PFSK-1 (cell line): ENCODE results near the gene PBX3.

Experiments
- FOXP2 ChIP-seq: optimal IDR thresholded peaks from 2 replicates; pipeline ENCODE3; 2011; ENCODE audit warnings: borderline replicate concordance, control low read depth, inconsistent platforms; ENCODE audit not compliant: insufficient read depth; ENCODE audit errors: extremely low read length, extremely low read depth
- POLR2AphosphoS5 ChIP-seq: IDR thresholded peaks from 2 replicates; pipeline ENCODE4 v1.6.1; 2012; ENCODE audit warnings: low read depth, mild to moderate bottlenecking, control low read depth, low read length, moderate library complexity
- REST ChIP-seq, 2 experiments: IDR thresholded peaks; 2 replicates each; pipeline versions ENCODE4 v1.6.1 to v1.8.0; 2011 to 2012; ENCODE audit warnings: low read depth in 2 of 2, low read length in 2 of 2, control low read depth in 1 of 2, inconsistent platforms in 1 of 2, mild to moderate bottlenecking in 1 of 2, moderate library complexity in 1 of 2; ENCODE audit not compliant: insufficient read depth in 1 of 2
- SIN3A ChIP-seq: IDR thresholded peaks from 2 replicates; pipeline ENCODE4 v1.6.1; 2012; ENCODE audit warnings: mild to moderate bottlenecking, low read length, moderate library complexity, borderline replicate concordance; ENCODE audit not compliant: insufficient read depth
- TAF1 ChIP-seq: IDR thresholded peaks from 2 replicates; pipeline ENCODE4 v1.6.1; 2012; ENCODE audit warnings: low read length, control low read depth, borderline replicate concordance; ENCODE audit not compliant: insufficient read depth

Gene PBX3

GRCh38 chr9:125990186-125990792 is 243.1 kb downstream of the PBX3 start:
- TF ChIP-seq TAF1 = no peak
- no peak for TF ChIP-seq REST (IDR thresholded peaks at IDR 0.05; ENCODE audit: insufficient read depth in 1 of 2, low read depth in 2 of 2, low read length in 2 of 2)
- TF ChIP-seq SIN3A = no peak
- no peak for TF ChIP-seq POLR2AphosphoS5
- no peak for TF ChIP-seq FOXP2

- TF ChIP-seq POLR2AphosphoS5 = no peak
Observed at GRCh38 chr9:125990793-125991220, 243.6 kb downstream of the PBX3 start.

- TF ChIP-seq TAF1 (no peak), FOXP2 (no peak), SIN3A (no peak), REST (IDR thresholded peaks at IDR 0.05; ENCODE audit: insufficient read depth in 1 of 2, low read depth in 2 of 2, low read length in 2 of 2) (no peak), POLR2AphosphoS5 (no peak)
Observed at GRCh38 chr9:125991886-125992529, 244.8 kb downstream of the PBX3 start.

GRCh38 chr9:125992557-125992956 is 245.4 kb downstream of the PBX3 start:
- no peak for TF ChIP-seq TAF1
- TF ChIP-seq REST (IDR thresholded peaks at IDR 0.05; ENCODE audit: insufficient read depth in 1 of 2, low read depth in 2 of 2, low read length in 2 of 2) = no peak
- no peak for TF ChIP-seq POLR2AphosphoS5
- TF ChIP-seq SIN3A = no peak
- no peak for TF ChIP-seq FOXP2

- no peak for TF ChIP-seq FOXP2
- TF ChIP-seq REST (IDR thresholded peaks at IDR 0.05; ENCODE audit: insufficient read depth in 1 of 2, low read depth in 2 of 2, low read length in 2 of 2) = no peak
- TF ChIP-seq SIN3A = no peak
- TF ChIP-seq TAF1 = no peak
- no peak for TF ChIP-seq POLR2AphosphoS5
Observed at GRCh38 chr9:125993466-125993865, 246.3 kb downstream of the PBX3 start.
